Metanephros (tissue), 1 donor: ENCODE measurements around the gene MAIP1. TPM values are rescaled to one million over a fixed set of nuclear protein-coding genes. Genes with fewer than 3 reads are reported as not detected.

Source experiments
- total RNA-seq: library from RNA; depleted of rRNA; stranded (reverse); fragments of >200 nt; gene quantifications from one replicate; pipeline ENCODE4 v1.2.3, GENCODE V29; 2014

MAIP1 gene
- total RNA-seq, result 33.9 TPM

GRCh38 chr2:199955339-199956061 is at the start of gene MAIP1, which contains the start of gene TYW5:
Gene MAIP1 (plus strand): TSS chr2:199955582. CDS start chr2:199955799, 217 bp downstream.
Gene TYW5 (minus strand): TSS chr2:199955491. CDS start chr2:199955470, 21 bp downstream.

GRCh38 chr2:199911052-199911876 is 44.1 kb upstream of the MAIP1 start, which contains the start of gene C2orf69:
Gene C2orf69 (plus strand): TSS chr2:199911293. CDS start chr2:199911439, 146 bp downstream.

Other genes starting within 250 kb of the MAIP1 start
- gene FTCDNL1, start 104.4 kb upstream of the MAIP1 start, total RNA-seq, result 1.8 TPM
- 10.2 TPM for gene C2orf69, start 44.3 kb upstream of the MAIP1 start, total RNA-seq
- 12.0 TPM for gene TYW5, start 91 bp upstream of the MAIP1 start, total RNA-seq